ENCODE measurements around the gene TPCN1. TPM values are rescaled to one million over a fixed set of nuclear protein-coding genes. Genes with fewer than 3 reads are reported as not detected.

Gene TPCN1
- total and polyA plus RNA-seq, 2 of the 8 experiments (the other 6 are each of a cell fraction or from before 2014, with no cell fraction given): 14.9 to 21.4 TPM

DNA sequence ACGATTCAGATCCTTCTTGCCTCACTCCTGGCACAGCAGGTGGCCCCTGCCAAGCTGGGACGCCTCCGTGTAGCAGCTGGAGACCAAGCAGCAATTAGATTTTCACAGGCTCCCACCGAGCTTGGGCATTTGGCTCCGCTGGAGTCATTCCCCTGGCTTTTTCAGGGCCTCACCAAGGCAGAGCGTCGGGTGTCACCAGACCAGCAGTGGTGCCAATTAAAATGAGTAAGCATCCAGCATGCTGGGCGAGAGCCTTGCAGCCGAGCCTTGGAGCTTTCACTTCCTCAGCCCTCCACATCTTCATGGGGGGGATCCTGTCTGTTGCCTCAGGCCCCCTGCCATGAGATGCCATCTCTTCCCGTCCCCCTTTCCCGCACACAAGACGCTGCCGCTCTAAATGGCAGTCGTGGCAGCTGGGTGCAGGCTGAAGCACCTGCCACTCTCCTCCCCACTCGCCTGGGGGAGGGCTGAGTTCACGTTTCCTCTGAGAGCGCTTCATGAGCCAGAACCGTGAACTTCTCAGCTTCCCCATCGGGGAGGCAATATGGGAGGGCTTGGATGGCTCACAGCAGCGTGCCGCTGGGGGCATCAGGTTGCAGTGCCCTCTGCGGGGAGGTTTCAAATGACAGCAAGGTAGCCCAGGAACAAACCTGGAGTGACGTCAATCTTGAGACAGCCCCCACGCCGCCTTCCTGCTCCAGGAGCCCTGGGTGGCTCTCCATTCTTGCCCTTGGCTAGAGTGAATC, 11.7 kb downstream of the TPCN1 start (continued):
- no peak for TF ChIP-seq RFX5 (IDR thresholded peaks at IDR 0.05; ENCODE audit: borderline replicate concordance, low read depth, low read length)
- no peak for TF ChIP-seq TAF1 (IDR thresholded peaks at IDR 0.05; ENCODE audit: low read depth, low read length)
- TF ChIP-seq CEBPB (IDR thresholded peaks at IDR 0.05; ENCODE audit: low read depth, low read length): no peak
- TF ChIP-seq POU5F1 (IDR thresholded peaks at IDR 0.05; ENCODE audit: low read depth, low read length): no peak

Data from H1 (cell line).